ENCODE measurements around the gene ASB6.

The ASB6 gene, protein sequence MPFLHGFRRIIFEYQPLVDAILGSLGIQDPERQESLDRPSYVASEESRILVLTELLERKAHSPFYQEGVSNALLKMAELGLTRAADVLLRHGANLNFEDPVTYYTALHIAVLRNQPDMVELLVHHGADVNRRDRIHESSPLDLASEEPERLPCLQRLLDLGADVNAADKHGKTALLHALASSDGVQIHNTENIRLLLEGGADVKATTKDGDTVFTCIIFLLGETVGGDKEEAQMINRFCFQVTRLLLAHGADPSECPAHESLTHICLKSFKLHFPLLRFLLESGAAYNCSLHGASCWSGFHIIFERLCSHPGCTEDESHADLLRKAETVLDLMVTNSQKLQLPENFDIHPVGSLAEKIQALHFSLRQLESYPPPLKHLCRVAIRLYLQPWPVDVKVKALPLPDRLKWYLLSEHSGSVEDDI

DNA sequence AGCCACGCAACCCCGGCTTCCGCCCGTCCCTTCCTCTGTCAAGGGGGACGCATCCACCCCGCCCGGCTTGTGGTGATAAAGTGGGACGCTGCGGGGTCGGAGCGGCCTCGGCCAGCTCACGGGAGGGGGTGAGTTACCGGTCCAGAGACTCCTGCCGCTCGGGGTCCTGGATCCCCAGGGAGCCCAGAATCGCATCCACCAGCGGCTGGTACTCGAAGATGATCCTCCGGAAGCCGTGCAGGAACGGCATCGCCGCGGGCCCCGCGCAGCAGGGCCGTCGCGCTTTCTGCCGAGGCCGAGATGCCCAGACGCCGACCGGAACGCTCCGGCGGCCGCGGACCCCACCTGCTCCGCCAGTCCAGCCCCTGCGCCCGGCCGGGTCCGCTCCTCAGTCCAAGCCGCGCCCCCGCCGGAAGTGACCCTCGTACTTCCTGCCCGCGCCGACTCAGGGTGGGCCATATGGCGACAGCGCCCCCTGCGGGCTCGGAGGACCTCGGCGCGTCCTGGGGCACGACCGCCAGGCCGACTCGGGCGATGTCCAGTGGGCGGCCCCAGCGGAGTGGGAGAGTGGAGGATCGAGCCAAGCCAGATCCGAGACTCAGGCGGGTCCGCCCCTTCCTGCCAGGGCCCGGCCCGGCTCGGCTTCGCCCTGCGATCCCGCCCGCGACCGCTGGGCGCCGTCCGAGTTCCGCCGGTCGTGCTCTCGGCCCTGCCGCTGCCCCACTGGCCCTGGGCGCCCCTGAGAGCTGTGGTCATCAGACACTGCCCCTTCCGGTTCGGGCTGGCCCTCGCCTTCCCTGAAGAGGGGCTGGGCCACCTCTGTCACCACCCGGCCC, at the start of gene ASB6:
TSS of gene ASB6 (minus strand) at position 402 of the 836 bp plus-strand sequence. CDS start at position 250, 152 bp downstream.
- peak; percentile 93 for DNase-seq (ENCODE audit: low spot score)

- DNase-seq (ENCODE audit: low spot score): no peak
Observed at GRCh38 chr9:129688285-129689043, 46.5 kb upstream of the ASB6 start.

DNA sequence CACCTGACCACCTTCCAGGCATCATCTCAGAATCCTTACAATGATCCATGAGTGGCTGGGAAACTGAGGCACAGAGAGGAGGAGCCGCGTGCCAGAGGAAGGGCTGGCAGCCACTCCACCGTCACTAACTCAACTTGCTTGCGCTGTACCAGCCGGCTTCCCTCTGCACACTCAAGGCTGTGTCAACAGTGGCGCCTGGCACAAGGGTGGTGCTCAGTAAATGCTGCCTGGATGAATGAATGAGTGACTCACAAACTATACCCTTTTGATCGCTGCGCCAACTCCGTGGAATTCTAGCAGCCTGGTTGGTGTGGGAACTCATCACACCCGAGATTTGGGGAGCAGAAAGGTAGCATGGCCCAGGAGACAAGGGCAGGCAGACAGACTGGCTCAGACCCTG, 45.4 kb upstream of the ASB6 start:
- no peak for DNase-seq (ENCODE audit: low spot score)

DNA sequence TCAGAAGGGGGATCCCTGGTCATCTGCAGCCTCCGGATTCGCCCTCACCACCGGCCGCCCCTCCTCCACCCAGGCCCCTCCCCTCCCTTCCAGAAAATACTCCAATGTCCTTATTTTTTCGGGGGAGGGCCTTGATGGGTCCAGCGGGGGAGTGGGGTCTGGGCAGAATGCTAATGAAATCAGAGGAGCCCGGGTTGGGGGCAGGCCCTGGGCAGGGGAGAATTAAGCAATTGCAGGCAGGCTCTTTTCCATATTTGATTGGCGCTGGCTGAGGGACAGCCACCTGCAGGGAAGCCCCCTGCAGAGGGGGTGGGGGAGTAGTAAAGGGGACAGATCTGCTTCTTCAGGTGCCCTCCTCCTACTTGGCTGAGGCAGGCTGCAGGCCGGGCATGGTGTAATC, 44.8 kb upstream of the ASB6 start:
- no peak for DNase-seq (ENCODE audit: low spot score)

GRCh38 chr9:129685933-129686259, 43.9 kb upstream of the ASB6 start:
- DNase-seq (ENCODE audit: low spot score): no peak

GRCh38 chr9:129685220-129685932, 43.4 kb upstream of the ASB6 start:
- DNase-seq (ENCODE audit: low spot score): no peak

GRCh38 chr9:129682381-129682780, 40.4 kb upstream of the ASB6 start:
- DNase-seq (ENCODE audit: low spot score): no peak

- no peak for DNase-seq (ENCODE audit: low spot score)
Observed at GRCh38 chr9:129681924-129682323, 40.0 kb upstream of the ASB6 start.

- DNase-seq (ENCODE audit: low spot score): no peak
Observed at GRCh38 chr9:129679537-129679936, 37.6 kb upstream of the ASB6 start.

GRCh38 chr9:129678844-129679243, 36.9 kb upstream of the ASB6 start:
- DNase-seq (ENCODE audit: low spot score): no peak

GRCh38 chr9:129677456-129677855, 35.5 kb upstream of the ASB6 start:
- no peak for DNase-seq (ENCODE audit: low spot score)

- DNase-seq (ENCODE audit: low spot score): no peak
Observed at GRCh38 chr9:129676975-129677374, 35.0 kb upstream of the ASB6 start.

DNA sequence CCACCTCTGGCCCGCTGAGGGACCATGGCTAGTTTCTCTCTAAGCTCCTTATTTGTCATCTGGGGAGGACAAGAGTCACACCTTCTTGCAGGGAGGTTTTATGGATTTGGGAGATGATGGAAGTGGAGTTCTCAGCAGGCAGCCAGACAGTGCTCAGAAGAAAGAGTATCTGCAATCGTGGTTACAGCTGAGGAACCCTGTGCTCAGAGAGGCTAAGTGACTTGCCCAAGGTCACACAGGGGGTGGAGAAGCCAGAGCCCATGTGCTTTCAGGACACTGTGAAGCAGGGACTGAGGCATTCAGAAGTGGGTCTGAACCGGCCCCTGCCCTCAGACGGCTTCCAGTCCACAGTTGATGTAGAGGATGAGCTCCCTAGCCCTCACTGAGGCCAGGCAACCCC, 34.3 kb upstream of the ASB6 start:
- no peak for DNase-seq (ENCODE audit: low spot score)

DNA sequence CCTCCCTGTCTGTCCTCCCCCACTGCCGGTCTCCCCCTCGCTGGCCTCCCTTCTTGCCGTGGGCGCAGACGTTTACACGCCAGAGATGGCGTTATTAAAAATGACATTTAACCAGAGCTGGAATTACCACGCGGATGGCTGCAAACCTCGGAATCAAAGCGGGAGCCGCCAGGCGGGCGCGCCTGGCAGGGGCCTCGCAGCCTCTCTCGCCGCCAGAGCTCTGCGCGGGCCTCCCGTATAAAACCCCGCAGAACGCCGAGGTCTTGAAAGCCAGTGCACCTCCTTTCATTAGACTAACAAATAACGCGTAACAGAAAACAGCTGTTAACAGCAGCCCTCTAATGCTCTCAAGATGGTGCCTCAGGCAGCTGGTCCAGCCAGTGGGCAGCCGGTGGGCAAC, 33.7 kb upstream of the ASB6 start:
- DNase-seq (ENCODE audit: low spot score): no peak

DNA sequence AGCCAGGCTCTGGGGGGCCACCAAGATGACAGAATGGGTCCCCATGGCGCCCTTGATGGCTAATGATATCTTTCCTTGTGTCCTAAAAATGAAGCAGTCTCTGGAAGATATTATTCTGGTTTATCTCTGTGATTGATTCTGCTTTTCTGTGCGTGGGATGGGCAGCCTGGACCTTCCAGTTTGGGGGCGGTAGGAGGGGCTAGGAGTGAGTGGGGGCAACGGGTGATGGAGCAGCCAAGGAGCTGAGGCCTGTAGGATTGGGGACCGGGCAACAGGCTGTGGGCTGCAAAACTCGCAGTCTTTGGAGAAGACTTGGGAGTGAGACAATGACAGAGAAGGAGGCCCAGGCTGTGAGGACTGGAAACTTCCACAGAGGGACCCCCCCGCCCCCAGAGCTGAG, 32.3 kb upstream of the ASB6 start:
- no peak for DNase-seq (ENCODE audit: low spot score)

GRCh38 chr9:129673602-129674001, 31.7 kb upstream of the ASB6 start:
- no peak for DNase-seq (ENCODE audit: low spot score)

GRCh38 chr9:129672702-129673101, 30.8 kb upstream of the ASB6 start:
- no peak for DNase-seq (ENCODE audit: low spot score)

DNA sequence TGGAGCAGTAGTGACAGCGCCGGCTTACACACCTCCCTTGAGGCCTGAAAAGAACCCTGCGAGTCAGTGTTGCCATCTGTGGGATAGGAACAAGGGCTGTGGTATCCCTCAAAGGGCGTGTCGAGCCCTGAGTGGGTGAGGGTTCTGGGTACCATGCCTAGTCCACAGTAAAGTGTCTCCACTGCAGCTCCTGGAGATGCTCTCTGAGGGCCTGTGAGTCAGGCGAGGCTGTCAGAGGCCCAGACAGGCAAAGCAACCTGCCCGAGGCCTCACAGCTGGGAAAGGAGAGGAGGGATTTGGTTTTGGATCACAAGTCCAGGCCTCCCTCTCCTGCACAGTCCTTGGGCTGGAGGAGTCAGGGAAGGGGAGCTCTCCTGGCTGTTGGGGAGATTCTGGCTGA, 29.6 kb upstream of the ASB6 start:
- no peak for DNase-seq (ENCODE audit: low spot score)

- DNase-seq (ENCODE audit: low spot score): no peak
Observed at GRCh38 chr9:129671065-129671464, 29.1 kb upstream of the ASB6 start.

- DNase-seq (ENCODE audit: low spot score): no peak
Observed at GRCh38 chr9:129669946-129670345, 28.0 kb upstream of the ASB6 start.

- no peak for DNase-seq (ENCODE audit: low spot score)
Observed at GRCh38 chr9:129669141-129669718, 27.3 kb upstream of the ASB6 start.

DNA sequence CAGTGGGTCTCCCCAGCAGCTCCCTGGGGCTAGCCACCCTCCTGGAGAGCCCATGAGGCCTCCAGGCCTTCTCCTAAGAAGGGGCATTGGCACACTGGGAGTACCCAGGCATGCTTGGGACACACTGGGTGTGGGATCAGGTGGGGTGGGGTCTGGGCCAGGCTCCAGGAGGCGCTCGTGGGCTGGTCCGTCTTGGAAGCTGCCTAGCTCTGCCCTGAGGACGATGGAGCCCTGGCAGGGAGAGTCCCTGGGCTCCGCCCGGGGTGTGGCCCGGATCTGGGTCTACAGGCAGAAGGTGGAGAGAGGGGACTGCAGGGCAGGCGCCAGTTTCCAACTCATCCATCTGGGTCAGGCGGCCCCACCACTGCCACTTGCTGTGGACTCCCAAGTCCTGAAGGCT, 25.9 kb upstream of the ASB6 start:
- no peak for DNase-seq (ENCODE audit: low spot score)

Data from putamen (tissue), 1 donor.